GM12878 (cell line): ENCODE measurements around the gene QPRT. TPM values are rescaled to one million over a fixed set of nuclear protein-coding genes. Genes with fewer than 3 reads are reported as not detected.

ENCODE experiments used
- ATAC-seq: fragments of 200-7000 bp; cut with Tn5 transposase; 3 replicates; pipeline ENCODE4 v1.9.1; 2020; ENCODE audit warnings: mild to moderate bottlenecking, moderate library complexity
- BruUV-seq: library from RNA; stranded (reverse); fragments of 400-500 nt; replicated peaks from 2 replicates; lab custom pipeline; 2021; lab: Mats Ljungman, UMichigan
- CTCF ChIA-PET: fragments of 300-600 bp; sonication (Branson Sonifier 250); formaldehyde crosslinking; extraction: SDS; loops from one replicate; lab custom pipeline; 2021; ENCODE audit warnings: inconsistent platforms; lab: Yijun Ruan, JAX
- POLR2A ChIA-PET: fragments of 350-600 bp; formaldehyde crosslinking; extraction: SDS; loops from one replicate; lab custom pipeline; 2021; ENCODE audit warnings: inconsistent platforms; lab: Charles Lee
- RAD21 ChIA-PET: fragments of 300-600 bp; sonication (Branson Sonifier 250); formaldehyde crosslinking; loops from one replicate; lab custom pipeline; 2023; ENCODE audit warnings: antibody characterized with exemption; ENCODE audit not compliant: unreplicated experiment; lab: Charles Lee
- SMC1A ChIA-PET: fragments of 300-600 bp; sonication (Branson Sonifier 250); formaldehyde crosslinking; loops from one replicate; lab custom pipeline; 2023; ENCODE audit not compliant: unreplicated experiment, uncharacterized antibody; lab: Charles Lee
- DNase-seq: peaks from one replicate; pipeline ENCODE4 v3.0.0-alpha.2; 2011; ENCODE audit warnings: low read depth, low spot score
- FAIRE-seq: peaks from 3 replicates; lab custom pipeline; 2011; peaks lifted over from hg19 to GRCh38; lab: Jason Lieb, UNC
- H2AFZ ChIP-seq: 2 replicates; pipeline ENCODE4 v1.6.0; 2011; ENCODE audit warnings: low read depth, low read length, control low read depth; ENCODE audit not compliant: control insufficient read depth
- H3K27ac ChIP-seq: 2 replicates; pipeline ENCODE4 v1.5.1; 2011; ENCODE audit warnings: control low read depth; ENCODE audit not compliant: control insufficient read depth, insufficient read depth
- H3K27me3 ChIP-seq, 2 experiments: replicated peaks in 1 of 2; 2 replicates each; pipeline versions ENCODE4 v1.6.0 to v1.6.1; 2011; ENCODE audit warnings: low read length in 1 of 2; ENCODE audit not compliant: control insufficient read depth in 2 of 2, insufficient read depth in 2 of 2
- H3K36me3 ChIP-seq, 2 experiments: 2 replicates each; pipeline ENCODE4 v1.5.1; 2011; ENCODE audit warnings: low read length in 1 of 2; ENCODE audit not compliant: control insufficient read depth in 2 of 2, insufficient read depth in 2 of 2
- H3K4me1 ChIP-seq: 2 replicates; pipeline ENCODE4 v1.6.1; 2011; ENCODE audit warnings: mild to moderate bottlenecking, low read length, moderate library complexity, mixed read lengths; ENCODE audit not compliant: control insufficient read depth, insufficient read depth
- H3K4me2 ChIP-seq: 2 replicates; pipeline ENCODE4 v1.6.0; 2011; ENCODE audit warnings: control low read depth; ENCODE audit not compliant: control insufficient read depth, insufficient read depth
- H3K4me3 ChIP-seq: fragments of 200-600 bp; sonication (generic); 2 replicates; pipeline ENCODE4 v1.5.1; 2016
- H3K79me2 ChIP-seq: 2 replicates; pipeline ENCODE4 v1.6.0; 2011; ENCODE audit warnings: low read length; ENCODE audit not compliant: control insufficient read depth, insufficient read depth
- H3K9ac ChIP-seq: 2 replicates; pipeline ENCODE4 v1.8.0; 2011; ENCODE audit warnings: low read length, control low read depth, mixed read lengths; ENCODE audit not compliant: control insufficient read depth, insufficient read depth
- H3K9me3 ChIP-seq: replicated peaks from 3 replicates; pipeline ENCODE4 v1.5.1; 2011; ENCODE audit warnings: mild to moderate bottlenecking, low read length; ENCODE audit not compliant: control insufficient read depth, insufficient read depth
- H4K20me1 ChIP-seq: 2 replicates; pipeline ENCODE4 v1.6.0; 2011; ENCODE audit not compliant: control insufficient read depth, insufficient read depth
- ATF3 ChIP-seq: IDR thresholded peaks from 2 replicates; pipeline ENCODE4 v1.6.1; 2011; ENCODE audit warnings: low read depth, mild to moderate bottlenecking, low read length, moderate library complexity, borderline replicate concordance; ENCODE audit errors: extremely low read depth
- BHLHE40 ChIP-seq, 2 experiments: fragments of 450-650 bp in 1 of 2; IDR thresholded peaks; 2 replicates each; pipeline ENCODE4 v1.6.1; 2011 to 2017; ENCODE audit warnings: low read depth in 2 of 2, borderline replicate concordance in 1 of 2, improper control_type of control experiment in 1 of 2, low read length in 1 of 2, mild to moderate bottlenecking in 1 of 2
- CHD2 ChIP-seq: IDR thresholded peaks from 2 replicates; pipeline ENCODE4 v1.6.1; 2011; ENCODE audit warnings: low read depth, low read length, improper control_type of control experiment, borderline replicate concordance
- ETV6 ChIP-seq, 2 experiments: fragments of 450-650 bp in 1 of 2; IDR thresholded peaks in 1 of 2; conservative IDR thresholded peaks in 1 of 2; 2 replicates each; pipeline ENCODE4 v1.6.1; 2014; ENCODE audit warnings: antibody characterized with exemption in 1 of 2, borderline replicate concordance in 1 of 2, low read depth in 1 of 2, mild to moderate bottlenecking in 1 of 2, moderate library complexity in 1 of 2
- GATAD2B ChIP-seq: fragments of 450-650 bp; conservative IDR thresholded peaks from 2 replicates; pipeline ENCODE4 v1.6.1; 2017; ENCODE audit warnings: low read depth, mild to moderate bottlenecking, moderate library complexity
- NFXL1 ChIP-seq: fragments of 450-650 bp; IDR thresholded peaks from 2 replicates; pipeline ENCODE4 v1.6.1; 2017; ENCODE audit warnings: antibody characterized with exemption, mild to moderate bottlenecking, borderline replicate concordance
- NFYA ChIP-seq: IDR thresholded peaks from 2 replicates; pipeline ENCODE4 v1.6.1; 2011; ENCODE audit warnings: low read depth, mild to moderate bottlenecking, low read length, improper control_type of control experiment, borderline replicate concordance
- RBBP5 ChIP-seq: fragments of 200-600 bp; sonication (generic); conservative IDR thresholded peaks from 2 replicates; pipeline ENCODE4 v1.6.1; 2016
- SMAD5 ChIP-seq: IDR thresholded peaks from 2 replicates; pipeline ENCODE4 v1.6.1; 2016; ENCODE audit warnings: antibody characterized with exemption, low read depth
- TAF1 ChIP-seq: IDR thresholded peaks from 2 replicates; pipeline ENCODE4 v1.6.1; 2011; ENCODE audit warnings: mild to moderate bottlenecking, low read depth, low read length, borderline replicate concordance
- TCF12 ChIP-seq: IDR thresholded peaks from 2 replicates; pipeline ENCODE4 v1.6.1; 2011; ENCODE audit warnings: low read depth, mild to moderate bottlenecking, low read length
- ZNF24 ChIP-seq: fragments of 450-650 bp; IDR thresholded peaks from 2 replicates; pipeline ENCODE4 v1.6.1; 2017; ENCODE audit warnings: antibody characterized with exemption, mild to moderate bottlenecking
- ZNF274 ChIP-seq: IDR thresholded peaks from one replicate; pipeline ENCODE4 v1.8.0; 2011; ENCODE audit not compliant: insufficient read length, insufficient read depth
- WGBS: methylation state at CpG from one replicate; pipeline ENCODE4 v1.1.6; 2016; ENCODE audit warnings: low lambda C conversion rate; ENCODE audit not compliant: insufficient replicate concordance, insufficient coverage; ENCODE audit errors: missing lambda C conversion rate; 5-methylcytosine and 5-hydroxymethylcytosine counted together
- in situ Hi-C: fragments of 300-500 bp; cut with MboI; formaldehyde crosslinking; loops from 9 replicates; pipeline ENCODE4 v1.14.3; 2018; ENCODE audit warnings: mixed read lengths
- intact Hi-C: fragments of 100-400 bp; cut with micrococcal nuclease; formaldehyde crosslinking; loops from one replicate; pipeline ENCODE4 v1.14.2; 2022; ENCODE audit not compliant: unreplicated experiment
- polyA plus RNA-seq, 11 experiments: library from polyadenylated mRNA; depleted of rRNA in 4 of 11; unstranded in 6 of 11; stranded (reverse) in 5 of 11; fragments of >200 nt; fragmentation: Nextera tagmentation in 4 of 11; fragmentation: Illumina TruSeq in 1 of 11; extraction: Ambion mirVana in 4 of 11; extraction: Trizol in 1 of 11; gene quantifications; 1 replicate in 1 of 11; 2 replicates in 10 of 11; pipeline versions ENCODE4 v1.2.1 to v1.2.3, GENCODE V29; 2011 to 2016; ENCODE audit warnings: inconsistent platforms in 2 of 11, missing spikeins in 2 of 11, low read depth in 1 of 11
- total RNA-seq, 4 experiments: library from RNA; depleted of rRNA in 3 of 4; stranded (reverse); fragments of >200 nt in 3 of 4; fragmentation: Illumina TruSeq in 1 of 4; extraction: Trizol in 1 of 4; gene quantifications; 2 replicates each; pipeline versions ENCODE4 v1.2.1 to v1.2.3, GENCODE V29; 2013 to 2021
- TF ChIP-seq, protein P1 (sequence below): IDR thresholded peaks from 2 replicates; pipeline ENCODE4 v1.6.1; 2012; ENCODE audit warnings: low read depth, low read length, improper control_type of control experiment
- TF ChIP-seq, protein P2 (sequence below): fragments of 450-650 bp; IDR thresholded peaks from 2 replicates; pipeline ENCODE4 v1.6.1; 2017; ENCODE audit warnings: mild to moderate bottlenecking, moderate library complexity

QPRT gene
- total and polyA plus RNA-seq, 10 of the 15 experiments (the other 5 are each of a cell fraction or from before 2014, with no cell fraction given), result 2.7 to 43.0 (median 31.3) TPM

DNA sequence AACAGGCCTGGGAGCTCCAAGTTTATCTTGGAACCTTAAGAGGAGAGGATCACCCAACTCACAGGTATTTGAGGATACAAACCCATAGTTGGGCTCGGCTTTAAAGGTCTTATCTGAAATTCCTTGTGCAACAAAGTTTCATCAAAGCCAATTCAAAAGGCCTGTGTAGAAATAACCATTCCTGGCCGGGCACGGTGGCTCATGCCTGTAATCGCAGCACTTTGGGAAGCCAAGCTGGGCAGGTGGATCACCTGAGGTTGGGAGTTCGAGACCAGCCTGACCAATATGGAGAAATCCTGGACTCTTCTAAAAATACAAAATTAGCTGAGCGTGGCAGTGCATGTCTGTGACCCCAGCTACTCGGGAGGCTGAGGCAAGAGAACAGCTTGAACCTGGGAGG, 38.1 kb downstream of the QPRT start (continued):
- TF ChIP-seq ATF3 (no peak), GATAD2B (no peak), RBBP5 (no peak), SMAD5 (no peak), NFXL1 (no peak)
- TF ChIP-seq, protein P1, sequence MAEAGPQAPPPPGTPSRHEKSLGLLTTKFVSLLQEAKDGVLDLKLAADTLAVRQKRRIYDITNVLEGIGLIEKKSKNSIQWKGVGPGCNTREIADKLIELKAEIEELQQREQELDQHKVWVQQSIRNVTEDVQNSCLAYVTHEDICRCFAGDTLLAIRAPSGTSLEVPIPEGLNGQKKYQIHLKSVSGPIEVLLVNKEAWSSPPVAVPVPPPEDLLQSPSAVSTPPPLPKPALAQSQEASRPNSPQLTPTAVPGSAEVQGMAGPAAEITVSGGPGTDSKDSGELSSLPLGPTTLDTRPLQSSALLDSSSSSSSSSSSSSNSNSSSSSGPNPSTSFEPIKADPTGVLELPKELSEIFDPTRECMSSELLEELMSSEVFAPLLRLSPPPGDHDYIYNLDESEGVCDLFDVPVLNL, result no peak

DNA sequence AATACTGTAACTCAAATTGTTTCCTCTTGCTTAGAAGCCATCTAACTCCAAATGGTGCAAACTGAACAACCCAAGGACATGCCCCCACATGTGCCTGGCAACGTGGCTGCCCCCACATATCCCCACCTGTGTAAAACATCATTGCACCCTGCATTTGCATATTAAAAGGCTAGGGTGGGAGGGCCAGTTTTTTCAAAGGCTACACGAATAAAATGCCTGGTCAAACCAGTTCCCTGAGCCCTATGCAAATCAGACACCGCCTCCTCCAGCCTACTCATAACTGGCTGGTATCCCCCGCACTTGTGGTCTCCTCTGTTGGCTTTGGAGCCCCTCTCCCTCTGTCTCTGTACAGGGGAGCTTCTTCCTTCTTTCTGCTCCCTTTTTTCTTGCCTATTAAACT, 40.1 kb downstream of the QPRT start:
- CTCF ChIA-PET, result interaction anchor here (1.1 to 3.5 kb wide), 3 partner anchors 9 to 78 kb away, joined by 3 to 20 read pairs (median 4); no protein-coding TSS in a partner anchor
- Histone ChIP-seq H2AFZ (no peak overlapping the region), H3K4me2 (no peak overlapping the region), H3K4me3 (no peak overlapping the region), H3K27ac (no peak overlapping the region), H4K20me1 (no peaks in the 10 kb centered on the region), H3K79me2 (no peaks in the 10 kb centered on the region), H3K9me3 (no peaks in the 10 kb centered on the region), H3K36me3 (no peaks in the 10 kb centered on the region), H3K4me1 (peaks cover 3% of the 10 kb centered on the region), H3K9ac (no peak overlapping the region), H3K27me3 (no peaks in the 10 kb centered on the region)
- 25% methylated on average over 4 of the region's 4 CpGs for WGBS
- no peak for FAIRE-seq
- in situ Hi-C loops, result no loop called here
- no peak for DNase-seq
- no TSS peak for BruUV-seq
- no peak for ATAC-seq
- POLR2A ChIA-PET, result interaction anchor here (0.6 to 0.9 kb wide), 2 partner anchors 70 to 71 kb away, joined by 3 read pairs; no protein-coding TSS in a partner anchor
- SMC1A ChIA-PET, result interaction anchor here (0.7 to 0.9 kb wide), 2 partner anchors 9 to 28 kb away, joined by 3 read pairs; no protein-coding TSS in a partner anchor
- intact Hi-C loops, result no loop called here
- RAD21 ChIA-PET, result interaction anchor here (1.0 kb wide), 1 partner anchor 43 kb away, joined by 3 read pairs; no protein-coding TSS in a partner anchor
- TF ChIP-seq TAF1, result no peak
- no peak for TF ChIP-seq ETV6 (conservative IDR thresholded peaks at IDR 0.05 in 1 of 2, IDR thresholded peaks at IDR 0.05 in 1 of 2; ENCODE audit: borderline replicate concordance in 1 of 2, low read depth in 1 of 2)
- TF ChIP-seq TCF12, result no peak
- no peak for TF ChIP-seq SMAD5
- TF ChIP-seq ZNF24, result no peak
- no peak for TF ChIP-seq ZNF274
- no peak for TF ChIP-seq BHLHE40 (IDR thresholded peaks at IDR 0.05; ENCODE audit: borderline replicate concordance in 1 of 2, low read depth in 2 of 2, low read length in 1 of 2)
- no peak for TF ChIP-seq NFYA
- TF ChIP-seq, protein P2, sequence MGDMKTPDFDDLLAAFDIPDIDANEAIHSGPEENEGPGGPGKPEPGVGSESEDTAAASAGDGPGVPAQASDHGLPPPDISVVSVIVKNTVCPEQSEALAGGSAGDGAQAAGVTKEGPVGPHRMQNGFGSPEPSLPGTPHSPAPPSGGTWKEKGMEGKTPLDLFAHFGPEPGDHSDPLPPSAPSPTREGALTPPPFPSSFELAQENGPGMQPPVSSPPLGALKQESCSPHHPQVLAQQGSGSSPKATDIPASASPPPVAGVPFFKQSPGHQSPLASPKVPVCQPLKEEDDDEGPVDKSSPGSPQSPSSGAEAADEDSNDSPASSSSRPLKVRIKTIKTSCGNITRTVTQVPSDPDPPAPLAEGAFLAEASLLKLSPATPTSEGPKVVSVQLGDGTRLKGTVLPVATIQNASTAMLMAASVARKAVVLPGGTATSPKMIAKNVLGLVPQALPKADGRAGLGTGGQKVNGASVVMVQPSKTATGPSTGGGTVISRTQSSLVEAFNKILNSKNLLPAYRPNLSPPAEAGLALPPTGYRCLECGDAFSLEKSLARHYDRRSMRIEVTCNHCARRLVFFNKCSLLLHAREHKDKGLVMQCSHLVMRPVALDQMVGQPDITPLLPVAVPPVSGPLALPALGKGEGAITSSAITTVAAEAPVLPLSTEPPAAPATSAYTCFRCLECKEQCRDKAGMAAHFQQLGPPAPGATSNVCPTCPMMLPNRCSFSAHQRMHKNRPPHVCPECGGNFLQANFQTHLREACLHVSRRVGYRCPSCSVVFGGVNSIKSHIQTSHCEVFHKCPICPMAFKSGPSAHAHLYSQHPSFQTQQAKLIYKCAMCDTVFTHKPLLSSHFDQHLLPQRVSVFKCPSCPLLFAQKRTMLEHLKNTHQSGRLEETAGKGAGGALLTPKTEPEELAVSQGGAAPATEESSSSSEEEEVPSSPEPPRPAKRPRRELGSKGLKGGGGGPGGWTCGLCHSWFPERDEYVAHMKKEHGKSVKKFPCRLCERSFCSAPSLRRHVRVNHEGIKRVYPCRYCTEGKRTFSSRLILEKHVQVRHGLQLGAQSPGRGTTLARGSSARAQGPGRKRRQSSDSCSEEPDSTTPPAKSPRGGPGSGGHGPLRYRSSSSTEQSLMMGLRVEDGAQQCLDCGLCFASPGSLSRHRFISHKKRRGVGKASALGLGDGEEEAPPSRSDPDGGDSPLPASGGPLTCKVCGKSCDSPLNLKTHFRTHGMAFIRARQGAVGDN, result no peak
- no peak for TF ChIP-seq CHD2
